Hematopoietic multipotent progenitor cell treated with erythropoietin and hydrocortisone succinate and interleukin-3 and kit ligand, for 17 days (in vitro differentiated cells): Measurements from ENCODE around the gene NR2E1.

Experiments
- DNase-seq: peaks from one replicate; pipeline ENCODE4 v3.0.0-alpha.2; 2015; ENCODE audit warnings: low spot score

NR2E1 gene

DNA sequence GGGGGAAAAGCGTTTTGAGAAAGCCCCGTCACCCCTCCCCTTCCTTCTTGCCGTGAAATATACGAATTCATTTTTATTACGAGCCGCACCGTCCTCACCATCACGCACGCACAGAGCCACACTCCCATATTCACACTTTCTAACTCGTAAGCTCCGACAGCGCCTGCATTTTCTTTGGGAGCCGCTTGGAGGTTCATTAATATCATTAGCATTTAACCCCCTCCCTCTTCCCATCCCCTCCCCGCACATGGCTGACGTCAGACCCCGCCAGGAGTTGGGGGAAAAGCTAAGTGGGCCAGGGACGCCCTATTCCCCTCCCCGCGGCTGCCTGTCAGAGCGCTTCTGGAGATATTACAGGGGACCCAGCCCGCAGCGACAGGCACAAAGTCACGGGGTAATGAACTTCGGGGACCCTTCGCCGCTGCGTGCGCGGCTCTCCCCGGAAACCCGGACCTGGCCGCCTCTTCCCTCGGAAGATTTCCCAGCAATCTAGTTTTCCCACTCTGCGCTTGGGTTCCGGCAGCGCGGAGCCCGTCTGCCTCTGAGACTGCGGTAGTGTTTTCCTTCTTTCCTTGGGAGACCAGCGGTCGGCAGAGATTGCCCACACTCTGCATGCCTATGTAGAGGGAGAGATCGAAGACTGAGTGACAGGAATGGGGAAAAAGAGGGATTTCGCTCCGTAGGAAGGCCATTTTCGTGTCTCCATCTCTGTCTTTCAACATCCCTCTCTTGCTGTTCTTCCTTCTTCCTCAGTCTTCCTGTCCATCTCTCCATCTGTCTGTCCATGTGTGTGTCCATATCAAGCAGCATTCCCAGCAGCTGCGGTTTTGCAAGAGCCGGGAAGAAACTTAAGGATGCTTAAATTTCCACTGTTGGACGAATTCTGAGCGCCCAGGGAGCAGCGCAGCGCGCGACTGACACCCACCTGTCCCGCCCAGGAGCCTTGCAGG, at the start of gene NR2E1:
TSS of gene NR2E1 (plus strand) at position 309 of the 950 bp plus-strand sequence. CDS start 744 bp downstream, outside the sequence.
- no peak for DNase-seq

DNA sequence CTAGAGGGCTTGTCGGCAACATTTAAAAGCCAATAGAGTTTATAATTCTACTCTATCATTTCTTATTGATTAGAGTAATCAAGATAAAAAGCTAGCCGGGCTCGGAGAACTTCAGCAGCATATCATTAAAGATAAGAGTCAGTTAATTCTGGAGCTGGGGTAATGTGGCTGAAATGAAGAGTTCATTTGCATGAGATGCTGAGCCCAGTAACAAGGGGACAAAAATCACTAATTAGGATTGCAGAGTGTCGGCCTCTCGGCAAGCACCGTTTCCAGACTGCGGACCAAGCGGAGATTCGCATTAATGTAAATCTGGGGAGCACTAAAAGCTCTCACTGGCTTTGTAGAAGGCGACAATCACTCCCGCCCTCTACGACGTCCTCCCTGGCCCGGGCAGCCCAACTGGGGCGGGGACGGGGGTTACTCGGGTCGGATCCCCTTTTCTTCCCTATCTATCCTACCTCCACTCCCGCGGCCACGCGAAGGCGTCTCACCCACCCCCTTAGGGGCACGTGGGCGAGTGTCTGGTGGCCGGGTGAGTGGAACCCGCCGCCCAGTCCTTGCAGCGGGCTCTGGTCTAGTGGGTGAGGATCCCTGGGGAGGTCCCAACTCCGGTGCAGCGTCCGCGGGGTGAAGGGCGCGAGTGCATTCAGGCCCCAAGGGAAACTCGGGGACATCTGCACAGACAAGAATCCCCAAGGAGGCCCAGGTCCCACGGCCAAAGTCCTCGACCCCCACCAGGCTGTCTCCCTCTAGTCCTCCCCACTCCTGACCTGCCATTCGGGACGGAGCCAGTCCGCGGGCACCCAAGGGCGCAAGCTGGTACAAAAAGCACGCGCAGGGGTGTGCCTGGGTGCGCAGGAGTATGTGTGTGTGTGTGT, 49.0 kb upstream of the NR2E1 start:
- DNase-seq: no peak

DNA sequence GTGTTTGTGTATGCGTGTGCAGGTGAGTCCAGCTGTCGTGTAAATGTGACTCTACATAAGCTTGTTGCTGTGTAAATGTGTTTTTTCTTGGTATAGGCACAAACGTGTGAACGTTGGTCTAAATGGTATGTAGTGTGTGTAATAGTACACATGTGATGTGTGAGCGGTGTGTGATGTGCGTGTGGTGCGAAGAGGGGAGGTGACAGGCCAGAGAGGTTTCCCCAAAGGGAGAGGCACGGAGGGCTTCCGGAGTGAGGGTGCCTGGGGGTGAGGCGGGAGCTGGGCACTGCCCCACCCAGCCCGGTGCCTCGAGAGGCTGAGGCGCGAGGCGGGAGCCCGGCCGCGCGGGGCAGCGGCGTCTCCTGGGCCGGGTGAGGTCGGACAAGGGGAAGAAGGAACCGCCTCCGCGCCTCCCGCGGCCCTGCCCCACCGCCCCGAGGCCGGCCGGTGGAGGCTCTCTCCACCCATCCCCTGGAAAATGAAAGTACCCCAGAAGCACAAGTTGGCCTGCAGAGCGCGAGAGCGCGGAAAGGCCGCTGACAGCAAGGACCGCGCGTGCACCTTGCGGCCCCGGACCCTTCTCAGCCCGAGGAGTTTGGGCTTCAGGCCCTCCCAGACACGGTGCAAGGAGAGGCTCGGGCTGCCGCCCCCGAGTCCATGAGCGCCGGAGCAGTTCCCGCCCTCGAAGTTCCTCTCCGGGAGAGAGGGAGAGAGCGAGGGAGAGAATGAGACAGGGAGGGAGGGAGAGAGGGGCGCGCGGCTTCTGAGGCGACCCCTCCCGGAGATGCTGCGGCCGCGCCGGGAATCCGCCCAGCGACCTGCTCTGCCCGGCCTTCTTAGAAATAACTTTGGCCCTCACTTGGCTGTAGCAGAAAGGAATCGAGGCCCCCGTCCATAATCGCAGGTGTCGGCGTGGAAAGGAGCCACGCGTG, 48.1 kb upstream of the NR2E1 start:
- DNase-seq: no peak

DNA sequence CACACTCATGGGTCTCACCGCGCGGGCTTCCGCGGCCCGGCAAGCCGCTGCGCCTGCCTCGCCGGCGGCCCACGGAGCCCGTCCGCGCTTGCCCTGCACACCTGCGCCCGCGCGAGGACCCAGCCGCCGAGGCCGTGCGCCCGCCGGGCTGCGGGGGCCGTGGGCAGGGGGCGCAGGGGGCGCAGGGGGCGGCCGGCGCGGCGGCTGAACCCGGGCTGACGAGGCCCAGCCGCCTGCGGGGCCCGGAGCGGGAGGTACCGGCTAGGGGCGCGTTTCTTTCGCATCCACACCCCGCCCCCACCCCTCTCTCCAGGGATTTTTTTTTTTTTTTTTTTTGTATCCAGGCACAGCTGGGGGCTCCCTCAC, 47.5 kb upstream of the NR2E1 start:
- no peak for DNase-seq

DNA sequence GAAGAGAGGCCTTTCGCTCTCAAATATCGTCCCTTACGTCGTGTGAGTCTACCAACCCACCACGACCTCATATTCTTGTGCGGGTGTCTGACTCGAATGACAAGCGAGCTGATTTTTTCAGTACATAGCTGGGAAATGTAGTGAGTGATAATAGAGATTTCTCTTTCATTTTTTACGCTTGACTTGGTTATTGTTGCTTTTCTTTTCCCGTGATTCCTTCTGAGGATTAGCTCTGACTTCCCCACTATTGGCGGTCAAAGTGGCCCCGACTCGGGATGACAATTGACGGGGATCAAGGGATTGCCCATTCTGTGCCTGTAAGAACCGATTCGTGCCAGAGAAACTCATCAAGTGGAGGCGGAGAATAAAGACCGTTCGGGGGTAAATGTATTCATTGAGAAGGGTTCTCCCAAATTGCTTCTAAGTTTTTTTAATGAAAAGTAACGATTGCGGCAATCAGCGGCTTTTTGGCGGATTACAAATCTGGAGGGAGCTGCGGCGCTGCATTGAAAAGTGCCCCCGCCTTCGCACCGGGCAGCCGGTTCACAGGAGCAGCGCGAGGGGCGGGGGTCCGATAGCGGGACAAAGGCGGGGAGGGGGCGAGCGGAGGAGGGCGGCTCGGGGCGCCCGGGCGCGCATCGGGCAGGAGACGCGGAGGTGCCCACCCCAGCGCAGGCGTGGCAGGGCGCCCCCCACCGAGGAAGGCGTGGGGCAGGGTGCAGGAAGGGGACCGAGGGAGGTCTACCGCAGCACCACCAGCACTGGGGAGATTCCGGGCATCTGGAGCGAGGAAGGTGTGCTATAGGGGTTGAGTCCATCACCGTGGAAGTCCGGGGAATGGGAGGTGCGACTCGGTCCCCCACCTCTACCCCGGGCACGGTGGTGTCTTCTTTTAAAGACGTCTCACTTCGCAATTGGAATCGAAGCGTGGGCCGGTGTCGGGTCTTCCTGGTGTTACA, 46.7 kb upstream of the NR2E1 start:
- DNase-seq: no peak

DNA sequence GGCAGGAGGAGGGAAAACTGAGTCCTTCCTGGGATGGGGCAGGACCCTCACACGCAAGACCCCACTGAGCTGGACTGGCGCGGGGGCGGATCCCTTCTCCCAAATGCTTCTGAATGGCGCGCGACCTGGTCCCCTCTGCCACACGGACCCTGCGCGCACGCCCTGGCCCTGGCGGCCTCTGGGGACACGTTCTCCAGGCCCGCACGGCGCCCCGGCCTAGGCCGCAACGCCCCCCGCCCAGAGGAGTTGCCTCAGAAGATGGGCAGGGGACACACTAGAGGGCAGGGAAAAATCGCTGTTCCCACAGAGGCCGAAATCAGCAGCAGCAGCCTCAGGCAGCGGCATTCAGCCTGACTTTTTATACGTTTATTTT, 46.1 kb upstream of the NR2E1 start:
- DNase-seq: no peak

DNA sequence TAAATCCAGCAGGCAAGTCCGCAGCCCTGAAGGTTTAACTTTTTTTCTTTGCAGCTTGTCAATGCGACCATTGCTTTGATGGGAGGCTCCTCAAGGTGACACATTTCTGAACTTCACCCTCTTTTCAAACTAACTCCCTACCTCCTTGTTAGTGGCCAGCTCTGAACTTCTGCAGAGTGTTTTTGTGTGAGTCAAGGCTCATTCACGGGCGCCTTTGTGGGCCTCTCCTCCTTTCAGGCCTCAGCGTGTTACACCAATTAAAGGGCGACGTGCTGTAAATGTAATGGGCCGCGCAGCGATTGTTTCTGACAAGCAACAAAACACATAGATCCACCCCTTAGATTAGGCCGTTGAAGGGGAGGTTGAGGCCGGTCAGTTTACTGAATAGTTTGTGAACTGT, 45.5 kb upstream of the NR2E1 start:
- DNase-seq: no peak

DNA sequence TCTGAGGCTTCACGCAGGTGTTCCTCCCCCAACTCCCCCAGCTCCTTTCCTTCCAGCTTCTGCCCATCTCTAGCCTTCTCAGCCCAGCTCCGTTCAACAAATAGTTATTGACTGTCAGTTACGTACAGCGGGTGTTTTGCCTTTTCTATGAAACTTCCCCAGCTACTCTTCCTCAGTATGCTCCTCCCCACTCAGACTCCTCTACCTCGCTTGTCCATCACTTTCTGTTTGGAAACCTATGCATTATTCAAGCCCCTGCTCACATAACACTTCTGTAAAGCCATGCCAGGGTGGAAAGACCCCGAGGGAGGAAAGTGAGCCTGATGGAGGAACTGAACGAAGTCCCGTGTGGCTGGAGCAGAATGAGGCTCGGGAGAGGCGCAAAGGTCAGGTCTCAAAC, 44.2 kb upstream of the NR2E1 start:
- no peak for DNase-seq

DNA sequence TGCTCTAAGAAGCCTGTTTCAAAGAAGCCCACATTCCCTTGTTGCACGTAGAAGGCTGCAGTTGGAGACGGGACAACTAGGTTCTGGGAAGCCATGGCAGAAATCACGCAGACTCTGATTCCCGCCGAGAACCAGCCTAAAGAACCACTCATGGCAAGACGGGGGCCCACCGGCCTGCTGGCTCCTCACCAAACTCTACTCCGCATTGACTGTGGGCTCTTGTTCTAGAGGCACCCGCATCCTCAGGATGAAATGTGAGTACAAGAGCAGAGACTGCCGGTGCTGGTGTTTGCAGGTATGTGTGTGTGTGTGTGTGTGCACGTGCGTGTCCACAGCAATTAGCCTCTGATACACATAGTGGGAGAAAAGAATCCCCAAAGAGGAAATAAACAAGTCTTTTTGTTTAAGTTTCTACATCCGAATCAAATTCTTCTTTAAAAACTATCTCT, 42.3 kb upstream of the NR2E1 start:
- DNase-seq: no peak

DNA sequence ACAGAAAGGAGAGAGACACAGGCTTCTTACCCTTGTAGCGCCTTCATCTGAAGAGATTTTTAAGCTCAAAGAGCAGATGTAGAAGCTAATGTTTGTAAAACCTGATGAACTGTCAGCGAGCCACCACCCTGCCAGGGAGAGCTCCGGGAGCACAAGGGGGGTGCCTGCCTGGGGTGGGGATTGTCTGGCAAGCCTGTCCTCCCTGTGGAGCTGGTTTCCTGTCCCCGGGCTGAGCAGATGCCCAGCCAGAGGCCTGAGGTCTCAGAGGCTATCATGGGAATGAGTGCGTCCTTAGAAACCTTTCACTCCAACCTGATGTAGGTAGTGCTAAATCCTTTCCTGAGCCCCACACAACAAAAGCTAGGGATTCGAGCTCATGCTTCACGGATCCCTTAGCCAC, 41.9 kb upstream of the NR2E1 start:
- DNase-seq: no peak

DNA sequence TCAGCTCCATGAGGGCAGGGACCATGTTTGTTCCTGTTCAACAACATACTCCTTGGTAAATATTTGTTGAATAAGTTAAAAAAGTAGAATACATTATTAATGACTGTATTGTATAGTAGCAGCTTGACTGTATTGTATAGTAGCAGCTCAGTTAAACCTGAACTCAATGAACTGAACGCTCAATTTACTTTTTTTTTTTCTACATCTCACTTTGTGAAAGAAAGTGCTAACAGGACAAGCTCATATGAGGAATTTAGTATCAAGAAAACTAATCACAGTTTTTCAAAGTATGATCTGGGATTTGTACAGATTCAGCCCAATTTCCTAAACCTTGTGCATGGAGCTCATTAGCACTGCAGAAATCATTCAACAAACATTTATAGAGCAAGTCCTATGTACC, 38.8 kb upstream of the NR2E1 start:
- DNase-seq: no peak

DNA sequence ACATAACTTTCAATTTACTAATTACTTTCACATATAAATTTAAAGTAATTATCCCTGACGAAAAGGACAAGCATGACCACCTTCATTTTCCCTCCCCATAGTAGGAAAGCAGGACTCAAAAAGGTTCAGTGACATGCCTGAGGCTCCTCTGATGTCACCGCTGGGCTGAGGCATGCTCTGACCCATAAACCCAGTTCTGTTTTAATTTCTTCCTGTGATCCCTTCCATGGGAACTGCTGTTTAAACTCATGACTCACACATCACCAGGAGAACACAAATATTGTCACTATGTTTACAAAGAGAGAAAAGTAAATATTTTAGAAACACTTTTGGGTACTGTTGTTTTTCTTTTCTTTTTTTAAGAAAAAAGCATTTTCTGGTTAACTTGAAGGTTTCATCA, 38.0 kb upstream of the NR2E1 start:
- no peak for DNase-seq

DNA sequence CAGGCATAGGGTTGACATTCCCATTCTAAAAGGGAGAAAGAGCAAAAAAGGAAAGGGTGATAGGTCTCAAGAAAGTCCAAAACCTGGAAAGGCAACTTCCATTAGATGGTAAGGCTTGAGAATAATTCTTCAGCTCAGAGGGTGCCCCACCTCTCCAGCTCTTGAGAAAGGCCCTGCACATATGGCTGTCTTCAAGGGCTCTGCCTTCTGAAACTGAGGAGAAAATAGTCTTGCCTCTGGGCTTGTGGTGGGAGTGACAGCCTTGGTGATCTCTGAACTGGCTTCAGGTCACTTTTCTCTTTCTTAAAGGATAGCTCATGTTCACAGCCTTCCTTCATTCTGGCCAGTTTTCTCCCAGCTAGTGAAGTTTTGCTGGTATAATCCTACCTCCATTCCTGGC, 35.6 kb upstream of the NR2E1 start:
- DNase-seq: no peak

DNA sequence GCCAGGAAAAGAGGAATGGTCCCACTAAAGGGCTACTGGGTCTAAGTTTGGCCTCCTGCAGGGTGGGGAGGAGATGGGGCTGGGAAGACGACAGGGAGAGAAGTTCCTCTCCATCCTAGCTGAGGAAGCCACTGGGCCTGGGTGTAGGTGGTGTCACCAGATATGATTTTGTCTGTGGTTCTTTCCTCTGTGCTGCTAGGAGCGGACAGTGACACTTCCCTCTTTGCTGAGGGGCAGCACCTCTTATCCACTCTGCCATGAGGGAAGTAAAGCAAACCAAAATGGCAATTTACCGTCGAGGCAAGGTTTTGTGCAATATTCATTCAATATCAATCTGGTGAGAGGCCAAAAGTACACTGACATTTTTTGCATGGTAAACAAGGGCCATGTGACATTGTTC, 33.0 kb upstream of the NR2E1 start:
- no peak for DNase-seq

DNA sequence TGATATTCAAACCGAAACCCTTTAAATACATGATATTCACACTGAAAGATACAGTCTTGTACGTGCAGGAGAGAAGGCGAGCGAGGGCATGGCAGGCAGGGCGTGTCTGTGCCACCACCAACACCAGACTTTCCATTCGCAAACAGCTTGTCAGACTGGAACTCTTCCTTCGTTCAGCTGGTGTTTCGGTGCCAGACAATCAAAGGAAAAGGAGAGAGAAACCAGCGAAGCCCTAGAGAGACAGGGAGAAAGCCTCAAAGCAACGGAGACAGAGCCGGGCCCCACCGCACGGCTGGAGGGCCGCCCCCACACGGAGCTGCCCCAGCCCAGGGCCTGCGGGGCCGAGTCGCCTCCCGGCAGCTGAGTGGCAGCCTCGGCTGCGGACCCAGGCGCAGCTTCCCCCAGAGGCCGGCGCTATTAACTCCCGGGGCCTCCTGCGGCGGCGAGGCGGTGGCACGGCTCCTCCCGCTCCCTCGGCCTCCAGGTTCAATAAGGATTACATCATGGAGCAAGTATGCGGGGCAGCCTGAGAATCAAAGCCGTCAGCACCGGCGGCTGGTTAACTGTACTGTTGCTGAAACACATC, 32.1 kb upstream of the NR2E1 start:
- no peak for DNase-seq

DNA sequence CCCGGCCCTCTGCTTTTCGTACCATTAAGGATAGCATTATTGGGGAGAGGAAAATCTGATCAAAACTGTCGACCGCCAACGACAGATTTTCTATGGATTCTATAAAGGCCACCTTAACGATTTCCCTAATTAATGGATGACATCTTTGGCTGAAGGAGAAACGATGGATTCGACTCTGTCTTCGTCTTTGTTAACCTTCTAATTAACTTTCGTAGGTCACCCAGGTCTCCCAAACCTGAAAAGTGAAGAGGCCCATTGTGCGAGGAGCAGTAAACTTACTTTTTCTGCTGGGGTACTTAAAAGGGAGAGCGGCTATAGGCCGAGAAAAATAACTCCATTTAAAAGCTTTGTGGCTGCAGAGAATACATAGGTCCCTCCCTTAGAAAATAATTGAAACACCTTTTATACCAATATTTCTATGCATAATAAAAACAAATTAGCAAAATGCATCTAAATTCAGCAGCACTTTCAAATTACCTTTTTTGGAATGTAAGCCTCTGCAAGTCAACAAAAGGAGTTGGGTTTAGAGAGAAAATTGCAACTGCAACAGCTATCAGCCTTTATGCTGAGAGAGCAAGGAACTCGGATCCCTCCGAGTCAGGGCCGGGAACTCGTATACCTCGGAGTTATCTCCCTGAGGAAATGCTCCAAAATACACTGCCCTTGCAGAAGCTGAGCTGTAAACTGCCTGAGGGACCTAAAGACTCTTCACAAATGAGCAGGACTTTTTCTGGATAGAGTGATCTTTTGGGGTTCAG, 31.4 kb upstream of the NR2E1 start:
- DNase-seq: no peak

DNA sequence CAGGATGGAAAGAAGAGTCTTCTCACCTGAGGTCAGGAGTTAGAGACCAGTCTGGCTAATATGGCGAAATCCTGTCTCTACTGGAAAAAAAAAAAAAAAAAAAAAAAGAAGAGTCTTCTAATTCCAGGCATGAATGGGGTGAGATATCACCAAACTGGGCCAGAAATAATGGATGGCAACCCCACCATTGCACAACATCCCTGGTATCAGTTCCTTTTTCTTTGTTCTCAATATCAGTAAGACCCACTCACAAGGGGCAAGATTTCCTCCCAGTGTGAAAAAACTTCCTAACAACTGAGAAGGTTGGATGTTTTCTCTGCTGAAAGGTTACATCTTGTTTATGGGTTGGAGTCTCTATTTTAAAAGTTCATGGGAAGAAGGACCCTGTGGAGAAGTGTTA, 23.6 kb upstream of the NR2E1 start:
- DNase-seq: no peak

DNA sequence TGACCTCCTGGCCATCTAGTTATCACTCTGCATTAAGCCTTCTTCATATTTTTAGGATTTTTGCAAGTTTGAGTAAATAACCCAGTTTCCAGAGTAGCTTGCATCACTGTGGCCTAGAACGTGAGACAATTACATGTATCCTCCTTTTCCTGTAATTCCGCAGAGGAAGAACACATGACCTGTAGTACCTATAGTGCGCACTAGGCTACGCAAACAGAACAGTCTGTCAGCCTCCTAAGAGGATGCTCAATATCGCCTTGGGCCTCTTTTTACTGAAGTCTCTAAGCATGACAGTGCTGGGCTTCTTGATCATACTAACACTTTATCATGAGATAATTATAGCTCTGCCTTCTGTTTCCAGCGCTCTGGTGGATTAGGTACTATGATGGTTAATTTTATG, 20.2 kb upstream of the NR2E1 start:
- DNase-seq: no peak

DNA sequence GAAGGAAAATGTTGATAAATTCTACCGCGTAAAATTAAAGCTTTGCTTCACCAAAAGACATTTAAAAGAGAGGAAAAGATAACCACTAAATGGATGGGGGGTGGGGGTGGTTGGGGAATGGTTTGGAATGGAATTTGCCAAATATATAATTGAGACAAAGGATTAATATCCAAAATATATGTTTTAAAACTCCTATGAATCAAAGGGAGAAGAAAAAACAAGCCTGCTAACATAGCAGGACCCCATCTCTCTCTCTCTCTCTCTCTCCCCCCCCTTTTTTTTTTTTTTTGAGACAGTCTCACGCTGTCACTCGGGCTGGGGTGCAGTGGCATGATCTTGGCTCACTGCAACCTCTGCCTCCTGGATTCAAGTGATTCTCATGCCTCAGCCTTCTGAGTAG, 13.4 kb upstream of the NR2E1 start:
- DNase-seq: no peak
